Measurements from ENCODE around the gene CRYZL1.

Gene CRYZL1

GRCh38 chr21:33641352-33642026 lies at the start of gene CRYZL1:
TSS of gene CRYZL1 (minus strand) at chr21:33641741. CDS start at chr21:33631551, 10,190 bp downstream.
- no peaks in the 10 kb centered on the region for H3K9me3 ChIP-seq (ENCODE audit: severe bottlenecking)
- H3K27me3 ChIP-seq (ENCODE audit: insufficient read depth, low read depth, severe bottlenecking): no peaks in the 10 kb centered on the region
- DNase-seq: peak; percentile 100
- H3K27ac ChIP-seq: peak within 1 kb of the TSS; percentile 92
- peak within 1 kb of the TSS; percentile 96 for H3K4me3 ChIP-seq (ENCODE audit: low read depth, low read length)
- TF ChIP-seq CTCF (IDR thresholded peaks at IDR 0.05; ENCODE audit: low read depth, low read length): no peak
- H3K36me3 ChIP-seq: peaks cover 10% of the 10 kb centered on the region

GRCh38 chr21:33690874-33691273 lies 49.3 kb upstream of the CRYZL1 start:
- Histone ChIP-seq H3K27me3 (ENCODE audit: insufficient read depth, low read depth, severe bottlenecking) (no peaks in the 10 kb centered on the region), H3K27ac (no peak overlapping the region), H3K4me3 (ENCODE audit: low read depth, low read length) (no peak overlapping the region), H3K36me3 (no peaks in the 10 kb centered on the region), H3K9me3 (ENCODE audit: severe bottlenecking) (no peaks in the 10 kb centered on the region)
- DNase-seq: no peak
- TF ChIP-seq CTCF (IDR thresholded peaks at IDR 0.05; ENCODE audit: low read depth, low read length): no peak

GRCh38 chr21:33688353-33688752 lies 46.8 kb upstream of the CRYZL1 start:
- no peak for TF ChIP-seq CTCF (IDR thresholded peaks at IDR 0.05; ENCODE audit: low read depth, low read length)
- no peaks in the 10 kb centered on the region for H3K36me3 ChIP-seq
- no peak for DNase-seq
- no peak overlapping the region for H3K27ac ChIP-seq
- no peaks in the 10 kb centered on the region for H3K27me3 ChIP-seq (ENCODE audit: insufficient read depth, low read depth, severe bottlenecking)
- H3K4me3 ChIP-seq (ENCODE audit: low read depth, low read length): no peak overlapping the region
- H3K9me3 ChIP-seq (ENCODE audit: severe bottlenecking): no peaks in the 10 kb centered on the region

DNA sequence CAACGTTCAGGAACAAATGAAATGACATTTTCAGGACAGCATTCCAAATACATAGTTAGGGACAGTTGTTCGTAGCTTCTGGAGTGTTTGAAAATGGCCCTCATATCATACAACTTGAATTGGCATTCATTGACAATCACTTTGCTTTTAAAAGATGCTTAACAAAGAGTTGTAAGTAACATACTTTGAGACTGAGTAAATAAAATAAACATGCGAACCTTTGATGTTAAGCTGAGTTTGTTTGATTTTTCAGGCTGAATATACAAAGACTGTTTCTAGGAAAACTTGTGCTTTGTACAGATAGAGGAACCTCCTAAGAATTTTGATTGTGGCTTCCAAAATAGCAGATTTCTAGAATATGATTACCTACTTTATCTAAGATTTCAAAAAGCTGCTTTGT lies 46.1 kb upstream of the CRYZL1 start:
- no peak overlapping the region for H3K27ac ChIP-seq
- no peak for DNase-seq
- H3K4me3 ChIP-seq (ENCODE audit: low read depth, low read length): no peak overlapping the region
- no peak for TF ChIP-seq CTCF (IDR thresholded peaks at IDR 0.05; ENCODE audit: low read depth, low read length)
- H3K9me3 ChIP-seq (ENCODE audit: severe bottlenecking): no peaks in the 10 kb centered on the region
- no peaks in the 10 kb centered on the region for H3K36me3 ChIP-seq
- H3K27me3 ChIP-seq (ENCODE audit: insufficient read depth, low read depth, severe bottlenecking): no peaks in the 10 kb centered on the region

GRCh38 chr21:33686386-33686785 lies 44.8 kb upstream of the CRYZL1 start:
- no peak for DNase-seq
- H3K27ac ChIP-seq: no peak overlapping the region
- no peaks in the 10 kb centered on the region for H3K9me3 ChIP-seq (ENCODE audit: severe bottlenecking)
- H3K27me3 ChIP-seq (ENCODE audit: insufficient read depth, low read depth, severe bottlenecking): no peaks in the 10 kb centered on the region
- H3K36me3 ChIP-seq: no peaks in the 10 kb centered on the region
- no peak for TF ChIP-seq CTCF (IDR thresholded peaks at IDR 0.05; ENCODE audit: low read depth, low read length)
- H3K4me3 ChIP-seq (ENCODE audit: low read depth, low read length): no peak overlapping the region
